Measurements from ENCODE around the gene LIN7B. TPM values are rescaled to one million over a fixed set of nuclear protein-coding genes. Genes with fewer than 3 reads are reported as not detected.

The LIN7B gene
- total and polyA plus RNA-seq, 2 of the 13 experiments (the other 11 are each of a cell fraction or from before 2014, with no cell fraction given) = 5.3 to 7.6 TPM

DNA sequence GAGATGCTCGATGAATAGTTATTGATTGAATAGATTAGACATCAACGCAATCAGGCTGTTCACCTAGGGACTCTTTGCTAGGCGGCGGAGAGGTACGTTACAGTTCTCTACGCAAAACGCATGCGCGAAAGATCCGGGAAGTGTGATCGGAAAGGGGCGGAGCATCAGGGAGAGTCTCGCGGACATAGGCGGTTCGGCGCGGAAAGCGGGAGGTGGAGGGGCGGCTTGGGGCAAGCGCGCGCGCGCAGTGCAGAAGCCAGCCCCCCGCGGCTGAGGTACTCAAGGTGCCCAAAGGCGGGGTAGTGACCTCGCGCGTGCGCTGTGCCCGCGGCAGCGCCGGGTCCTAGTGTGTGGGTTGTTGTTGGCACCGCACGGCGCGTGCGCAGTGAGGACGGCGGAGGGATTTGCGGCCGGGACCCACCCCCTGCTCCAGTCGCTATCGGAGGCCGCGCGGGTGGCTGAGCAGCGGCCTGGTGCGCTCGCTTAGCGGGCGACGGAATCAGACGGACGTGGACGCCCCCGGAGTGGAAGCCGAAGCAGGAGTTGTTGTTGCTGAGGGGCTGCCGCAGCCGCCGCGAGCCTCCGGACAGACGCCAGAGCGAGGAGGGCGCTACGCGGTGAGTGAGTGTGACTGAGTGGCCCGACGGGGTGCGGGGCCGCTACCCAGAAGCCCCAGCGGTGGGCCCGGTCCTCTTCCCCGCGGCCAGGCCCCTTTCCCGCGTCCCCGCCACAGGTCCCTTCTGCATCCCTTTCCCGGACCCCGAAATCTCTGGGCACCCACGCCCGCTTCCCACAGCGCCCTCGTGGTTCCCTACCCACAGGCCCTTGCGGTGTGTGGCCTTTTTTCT is 28.9 kb upstream of the LIN7B start, which contains the start of gene SNRNP70 (continued):
- TF ChIP-seq NFATC3 (CRISPR knock-in tag; IDR thresholded peaks at IDR 0.05) = no peak
- no peak; the same call in 1 of the 2 replicates for TF ChIP-seq ZBTB21 (CRISPR knock-in tag; IDR thresholded peaks at IDR 0.05)
- no peak for TF ChIP-seq RCOR2 (CRISPR knock-in tag; IDR thresholded peaks at IDR 0.05)
- TF ChIP-seq HNRNPLL (IDR thresholded peaks at IDR 0.05; ENCODE audit: low read depth, low read length, poor library complexity, severe bottlenecking) = peak; percentile 84
- peak; percentile 59; the same call in 1 of the 2 replicates for TF ChIP-seq FOSL1 (CRISPR knock-in tag; IDR thresholded peaks at IDR 0.05; ENCODE audit: borderline replicate concordance)
- TF ChIP-seq, protein P1, sequence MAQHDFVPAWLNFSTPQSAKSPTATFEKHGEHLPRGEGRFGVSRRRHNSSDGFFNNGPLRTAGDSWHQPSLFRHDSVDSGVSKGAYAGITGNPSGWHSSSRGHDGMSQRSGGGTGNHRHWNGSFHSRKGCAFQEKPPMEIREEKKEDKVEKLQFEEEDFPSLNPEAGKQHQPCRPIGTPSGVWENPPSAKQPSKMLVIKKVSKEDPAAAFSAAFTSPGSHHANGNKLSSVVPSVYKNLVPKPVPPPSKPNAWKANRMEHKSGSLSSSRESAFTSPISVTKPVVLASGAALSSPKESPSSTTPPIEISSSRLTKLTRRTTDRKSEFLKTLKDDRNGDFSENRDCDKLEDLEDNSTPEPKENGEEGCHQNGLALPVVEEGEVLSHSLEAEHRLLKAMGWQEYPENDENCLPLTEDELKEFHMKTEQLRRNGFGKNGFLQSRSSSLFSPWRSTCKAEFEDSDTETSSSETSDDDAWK (CRISPR knock-in tag; IDR thresholded peaks at IDR 0.05) = no peak
- TF ChIP-seq HHEX (CRISPR knock-in tag; IDR thresholded peaks at IDR 0.05) = no peak
- TF ChIP-seq, protein P2, sequence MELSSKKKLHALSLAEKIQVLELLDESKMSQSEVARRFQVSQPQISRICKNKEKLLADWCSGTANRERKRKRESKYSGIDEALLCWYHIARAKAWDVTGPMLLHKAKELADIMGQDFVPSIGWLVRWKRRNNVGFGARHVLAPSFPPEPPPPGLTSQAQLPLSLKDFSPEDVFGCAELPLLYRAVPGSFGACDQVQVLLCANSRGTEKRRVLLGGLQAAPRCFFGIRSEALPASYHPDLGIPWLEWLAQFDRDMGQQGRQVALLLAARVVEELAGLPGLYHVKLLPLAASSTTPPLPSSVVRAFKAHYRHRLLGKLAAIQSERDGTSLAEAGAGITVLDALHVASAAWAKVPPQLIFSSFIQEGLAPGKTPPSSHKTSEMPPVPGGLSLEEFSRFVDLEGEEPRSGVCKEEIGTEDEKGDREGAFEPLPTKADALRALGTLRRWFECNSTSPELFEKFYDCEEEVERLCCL (CRISPR knock-in tag; IDR thresholded peaks at IDR 0.05; ENCODE audit: borderline replicate concordance) = peak; percentile 75; the same call in 1 of the 2 replicates
- TF ChIP-seq, protein P3, sequence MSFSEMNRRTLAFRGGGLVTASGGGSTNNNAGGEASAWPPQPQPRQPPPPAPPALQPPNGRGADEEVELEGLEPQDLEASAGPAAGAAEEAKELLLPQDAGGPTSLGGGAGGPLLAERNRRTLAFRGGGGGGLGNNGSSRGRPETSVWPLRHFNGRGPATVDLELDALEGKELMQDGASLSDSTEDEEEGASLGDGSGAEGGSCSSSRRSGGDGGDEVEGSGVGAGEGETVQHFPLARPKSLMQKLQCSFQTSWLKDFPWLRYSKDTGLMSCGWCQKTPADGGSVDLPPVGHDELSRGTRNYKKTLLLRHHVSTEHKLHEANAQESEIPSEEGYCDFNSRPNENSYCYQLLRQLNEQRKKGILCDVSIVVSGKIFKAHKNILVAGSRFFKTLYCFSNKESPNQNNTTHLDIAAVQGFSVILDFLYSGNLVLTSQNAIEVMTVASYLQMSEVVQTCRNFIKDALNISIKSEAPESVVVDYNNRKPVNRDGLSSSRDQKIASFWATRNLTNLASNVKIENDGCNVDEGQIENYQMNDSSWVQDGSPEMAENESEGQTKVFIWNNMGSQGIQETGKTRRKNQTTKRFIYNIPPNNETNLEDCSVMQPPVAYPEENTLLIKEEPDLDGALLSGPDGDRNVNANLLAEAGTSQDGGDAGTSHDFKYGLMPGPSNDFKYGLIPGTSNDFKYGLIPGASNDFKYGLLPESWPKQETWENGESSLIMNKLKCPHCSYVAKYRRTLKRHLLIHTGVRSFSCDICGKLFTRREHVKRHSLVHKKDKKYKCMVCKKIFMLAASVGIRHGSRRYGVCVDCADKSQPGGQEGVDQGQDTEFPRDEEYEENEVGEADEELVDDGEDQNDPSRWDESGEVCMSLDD (CRISPR knock-in tag; IDR thresholded peaks at IDR 0.05; ENCODE audit: borderline replicate concordance) = no peak
- peak; percentile 68 for TF ChIP-seq CREB1 (IDR thresholded peaks at IDR 0.05)
- TF ChIP-seq CREB1 (CRISPR knock-in tag; IDR thresholded peaks at IDR 0.05) = peak; percentile 75
- TF ChIP-seq ZNF616 (CRISPR knock-in tag; IDR thresholded peaks at IDR 0.05; ENCODE audit: low read depth) = peak; percentile 92; the same call in 1 of the 2 replicates
- peak; percentile 87; the same call in 1 of the 2 replicates for TF ChIP-seq ZIK1 (CRISPR knock-in tag; IDR thresholded peaks at IDR 0.05; ENCODE audit: borderline replicate concordance, low read depth)
- TF ChIP-seq, protein P4, sequence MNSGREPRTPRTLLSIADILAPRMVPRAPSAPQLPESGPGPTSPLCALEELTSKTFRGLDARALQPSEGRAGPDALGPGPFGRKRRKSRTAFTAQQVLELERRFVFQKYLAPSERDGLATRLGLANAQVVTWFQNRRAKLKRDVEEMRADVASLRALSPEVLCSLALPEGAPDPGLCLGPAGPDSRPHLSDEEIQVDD (CRISPR knock-in tag; IDR thresholded peaks at IDR 0.05; ENCODE audit: borderline replicate concordance) = peak; percentile 93
- TF ChIP-seq, protein P5, sequence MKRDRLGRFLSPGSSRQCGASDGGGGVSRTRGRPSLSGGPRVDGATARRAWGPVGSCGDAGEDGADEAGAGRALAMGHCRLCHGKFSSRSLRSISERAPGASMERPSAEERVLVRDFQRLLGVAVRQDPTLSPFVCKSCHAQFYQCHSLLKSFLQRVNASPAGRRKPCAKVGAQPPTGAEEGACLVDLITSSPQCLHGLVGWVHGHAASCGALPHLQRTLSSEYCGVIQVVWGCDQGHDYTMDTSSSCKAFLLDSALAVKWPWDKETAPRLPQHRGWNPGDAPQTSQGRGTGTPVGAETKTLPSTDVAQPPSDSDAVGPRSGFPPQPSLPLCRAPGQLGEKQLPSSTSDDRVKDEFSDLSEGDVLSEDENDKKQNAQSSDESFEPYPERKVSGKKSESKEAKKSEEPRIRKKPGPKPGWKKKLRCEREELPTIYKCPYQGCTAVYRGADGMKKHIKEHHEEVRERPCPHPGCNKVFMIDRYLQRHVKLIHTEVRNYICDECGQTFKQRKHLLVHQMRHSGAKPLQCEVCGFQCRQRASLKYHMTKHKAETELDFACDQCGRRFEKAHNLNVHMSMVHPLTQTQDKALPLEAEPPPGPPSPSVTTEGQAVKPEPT (CRISPR knock-in tag; IDR thresholded peaks at IDR 0.05; ENCODE audit: low read depth) = no peak
- TF ChIP-seq, protein P6, sequence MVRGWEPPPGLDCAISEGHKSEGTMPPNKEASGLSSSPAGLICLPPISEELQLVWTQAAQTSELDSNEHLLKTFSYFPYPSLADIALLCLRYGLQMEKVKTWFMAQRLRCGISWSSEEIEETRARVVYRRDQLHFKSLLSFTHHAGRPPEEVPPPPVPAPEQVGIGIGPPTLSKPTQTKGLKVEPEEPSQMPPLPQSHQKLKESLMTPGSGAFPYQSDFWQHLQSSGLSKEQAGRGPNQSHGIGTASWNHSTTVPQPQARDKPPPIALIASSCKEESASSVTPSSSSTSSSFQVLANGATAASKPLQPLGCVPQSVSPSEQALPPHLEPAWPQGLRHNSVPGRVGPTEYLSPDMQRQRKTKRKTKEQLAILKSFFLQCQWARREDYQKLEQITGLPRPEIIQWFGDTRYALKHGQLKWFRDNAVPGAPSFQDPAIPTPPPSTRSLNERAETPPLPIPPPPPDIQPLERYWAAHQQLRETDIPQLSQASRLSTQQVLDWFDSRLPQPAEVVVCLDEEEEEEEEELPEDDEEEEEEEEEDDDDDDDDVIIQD (CRISPR knock-in tag; IDR thresholded peaks at IDR 0.05; ENCODE audit: low read depth) = no peak; the same call in 1 of the 2 replicates
- TF ChIP-seq, protein P7, sequence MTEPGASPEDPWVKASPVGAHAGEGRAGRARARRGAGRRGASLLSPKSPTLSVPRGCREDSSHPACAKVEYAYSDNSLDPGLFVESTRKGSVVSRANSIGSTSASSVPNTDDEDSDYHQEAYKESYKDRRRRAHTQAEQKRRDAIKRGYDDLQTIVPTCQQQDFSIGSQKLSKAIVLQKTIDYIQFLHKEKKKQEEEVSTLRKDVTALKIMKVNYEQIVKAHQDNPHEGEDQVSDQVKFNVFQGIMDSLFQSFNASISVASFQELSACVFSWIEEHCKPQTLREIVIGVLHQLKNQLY (CRISPR knock-in tag; IDR thresholded peaks at IDR 0.05) = no peak
- TF ChIP-seq RNF2 (conservative IDR thresholded peaks at IDR 0.05; ENCODE audit: low read depth) = peak; percentile 75; the same call in 1 of the 2 replicates
- TF ChIP-seq SUZ12 (IDR thresholded peaks at IDR 0.05; ENCODE audit: low read depth, low read length) = no peak

Measured in HepG2 (cell line).